ENCODE data around the gene DAPK2. TPM values are rescaled to one million over a fixed set of nuclear protein-coding genes. Genes with fewer than 3 reads are reported as not detected.

The DAPK2 gene
- total RNA-seq, 2 experiments from 2014 or later = 1.0 to 1.3 TPM

DNA sequence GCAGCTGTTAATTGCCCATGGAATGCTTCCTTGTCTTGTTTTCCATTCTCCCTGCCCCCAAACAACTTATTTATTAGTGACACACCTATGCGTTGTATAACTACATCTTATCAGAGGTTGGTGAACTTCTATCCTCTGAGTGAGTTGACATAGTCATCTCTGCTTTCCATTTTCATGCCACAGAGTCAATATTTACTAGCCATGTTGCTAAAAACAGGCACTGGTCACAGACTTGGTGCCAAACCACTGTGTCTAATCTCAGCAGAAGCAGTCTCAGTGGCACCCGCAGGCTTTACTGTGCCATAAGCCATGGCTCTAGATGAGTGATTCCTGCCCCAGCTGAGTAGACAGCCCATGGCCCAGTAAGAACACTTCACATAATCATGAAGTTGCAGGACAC, 26.5 kb downstream of the DAPK2 start:
- intact Hi-C loops (cut with DNase I, micrococcal nuclease) = no loop called here
- H3K9me3 Mint-ChIP-seq (ENCODE audit: low read depth) = no peaks in the 10 kb centered on the region
- no peaks in the 10 kb centered on the region for H3K36me3 Mint-ChIP-seq (ENCODE audit: low read depth)
- H3K27me3 Mint-ChIP-seq = no peaks in the 10 kb centered on the region
- H3K27ac Mint-ChIP-seq = no peak overlapping the region
- POLR2A ChIA-PET = no interaction called here
- no peak for ATAC-seq
- H3K4me1 Mint-ChIP-seq = no peaks in the 10 kb centered on the region
- CTCF ChIA-PET = interaction anchor here (0.6 to 1.2 kb wide), 2 partner anchors 15 to 120 kb away, joined by 3 read pairs; no protein-coding TSS in a partner anchor
- H3K4me3 Mint-ChIP-seq = no peak overlapping the region
- DNase-seq = no peak

DNA sequence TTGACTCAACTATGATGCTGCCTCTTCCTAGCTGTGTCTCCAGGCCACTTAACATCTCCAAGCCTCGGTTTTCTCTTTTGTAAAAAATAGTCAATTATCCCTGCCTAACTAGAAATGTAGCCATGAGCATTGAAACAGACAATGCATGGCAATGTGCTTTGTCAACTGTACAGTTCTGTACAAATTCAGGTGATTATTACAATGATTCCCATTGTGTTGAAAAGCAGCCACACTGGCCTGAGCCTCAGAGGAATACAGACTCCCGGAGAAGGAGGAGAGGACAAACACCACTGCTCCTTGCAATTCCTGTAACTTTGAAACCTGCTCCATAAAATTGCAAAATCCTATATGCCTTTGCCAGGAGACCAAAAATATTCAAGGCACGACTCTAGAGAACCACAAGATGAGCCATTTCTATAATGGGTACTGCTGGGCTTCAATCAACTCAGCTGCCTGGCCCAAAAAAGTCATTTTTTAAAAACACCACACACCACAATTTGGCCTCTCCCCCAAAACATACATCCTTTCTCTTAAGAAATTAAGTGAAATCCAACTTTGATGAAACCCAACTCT, 28.6 kb downstream of the DAPK2 start:
- H3K27ac Mint-ChIP-seq = no peak overlapping the region
- ChIA-PET POLR2A (no interaction called here), CTCF (no interaction called here)
- H3K9me3 Mint-ChIP-seq (ENCODE audit: low read depth) = no peaks in the 10 kb centered on the region
- peaks cover 14% of the 10 kb centered on the region for H3K4me1 Mint-ChIP-seq
- DNase-seq (no peak), ATAC-seq (no peak)
- no peak overlapping the region for H3K4me3 Mint-ChIP-seq
- no peaks in the 10 kb centered on the region for H3K36me3 Mint-ChIP-seq (ENCODE audit: low read depth)
- intact Hi-C loops (cut with DNase I, micrococcal nuclease) = no loop called here
- H3K27me3 Mint-ChIP-seq = no peaks in the 10 kb centered on the region

DNA sequence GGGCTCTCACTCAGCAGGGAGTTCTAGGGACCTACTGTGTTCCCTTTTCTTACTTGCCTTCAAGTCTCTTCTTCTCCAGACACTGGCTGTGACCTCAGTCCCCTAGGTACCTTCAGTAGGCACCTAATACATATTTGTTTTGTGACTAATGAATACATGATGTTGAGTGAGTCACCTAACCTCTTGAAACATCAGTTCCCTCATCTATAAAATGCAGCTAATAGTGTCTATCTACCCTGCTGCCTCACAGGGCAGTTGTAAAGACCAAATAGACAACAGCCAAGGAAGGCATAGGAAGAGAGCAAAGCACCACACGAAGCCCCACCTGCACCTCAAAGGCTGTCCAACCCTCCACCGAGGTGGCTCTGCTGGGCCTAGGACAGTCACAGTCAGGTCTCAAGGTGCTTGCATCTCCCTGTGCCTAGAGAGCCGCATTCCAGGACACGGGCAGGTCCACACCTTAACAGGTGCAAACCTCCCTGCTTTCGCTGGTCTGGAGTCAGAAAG, 29.1 kb downstream of the DAPK2 start:
- Mint-ChIP-seq H3K27ac (no peak overlapping the region), H3K4me1 (peaks cover 14% of the 10 kb centered on the region), H3K4me3 (no peak overlapping the region), H3K27me3 (no peaks in the 10 kb centered on the region), H3K9me3 (ENCODE audit: low read depth) (no peaks in the 10 kb centered on the region), H3K36me3 (ENCODE audit: low read depth) (no peaks in the 10 kb centered on the region)
- DNase-seq (no peak), ATAC-seq (no peak)
- CTCF ChIA-PET = no interaction called here
- POLR2A ChIA-PET = no interaction called here
- intact Hi-C loops (cut with DNase I, micrococcal nuclease) = no loop called here

- ATAC-seq = no peak
- CTCF ChIA-PET = no interaction called here
- Mint-ChIP-seq H3K9me3 (ENCODE audit: low read depth) (no peaks in the 10 kb centered on the region), H3K27me3 (no peaks in the 10 kb centered on the region), H3K4me1 (peaks cover 18% of the 10 kb centered on the region), H3K36me3 (ENCODE audit: low read depth) (no peaks in the 10 kb centered on the region), H3K27ac (no peak overlapping the region), H3K4me3 (no peak overlapping the region)
- POLR2A ChIA-PET = no interaction called here
- intact Hi-C loops (cut with DNase I, micrococcal nuclease) = no loop called here
- no peak for DNase-seq
These were observed 30.0 kb downstream of the DAPK2 start for GRCh38 chr15:64016257-64016656.

DNA sequence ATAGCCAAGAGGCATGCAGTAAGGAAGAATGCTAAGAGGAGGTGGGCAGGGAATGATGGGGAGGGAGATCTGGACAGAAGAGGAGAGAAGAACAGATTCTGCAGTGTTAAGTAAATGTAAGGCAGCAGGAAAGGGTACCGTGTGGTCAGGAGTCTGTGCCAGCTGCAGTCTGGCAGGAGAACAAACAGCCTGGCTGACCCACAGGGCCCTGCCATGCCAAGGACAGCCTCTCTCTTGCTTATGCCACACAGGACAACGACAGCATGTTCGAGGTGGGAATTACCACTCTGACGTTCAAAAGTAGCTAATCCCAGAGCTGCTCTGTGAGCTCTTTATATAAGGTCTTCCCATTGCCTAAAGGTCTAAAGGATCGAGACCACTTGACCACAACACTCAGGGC, 31.3 kb downstream of the DAPK2 start:
- Mint-ChIP-seq H3K27me3 (no peaks in the 10 kb centered on the region), H3K27ac (no peak overlapping the region), H3K9me3 (ENCODE audit: low read depth) (no peaks in the 10 kb centered on the region), H3K4me3 (no peak overlapping the region), H3K36me3 (ENCODE audit: low read depth) (no peaks in the 10 kb centered on the region), H3K4me1 (peaks cover 31% of the 10 kb centered on the region)
- DNase-seq (no peak), ATAC-seq (no peak)
- ChIA-PET POLR2A (no interaction called here), CTCF (interaction anchor here (0.6 to 1.2 kb wide), 2 partner anchors 9 to 69 kb away, joined by 3 read pairs; no protein-coding TSS in a partner anchor)
- intact Hi-C loops (cut with DNase I, micrococcal nuclease) = loop anchor here (5.0 kb wide), 4 partner anchors 32 to 538 kb away; partner anchors contain the start of gene DAPK2 (in 1 of the 2)

DNA sequence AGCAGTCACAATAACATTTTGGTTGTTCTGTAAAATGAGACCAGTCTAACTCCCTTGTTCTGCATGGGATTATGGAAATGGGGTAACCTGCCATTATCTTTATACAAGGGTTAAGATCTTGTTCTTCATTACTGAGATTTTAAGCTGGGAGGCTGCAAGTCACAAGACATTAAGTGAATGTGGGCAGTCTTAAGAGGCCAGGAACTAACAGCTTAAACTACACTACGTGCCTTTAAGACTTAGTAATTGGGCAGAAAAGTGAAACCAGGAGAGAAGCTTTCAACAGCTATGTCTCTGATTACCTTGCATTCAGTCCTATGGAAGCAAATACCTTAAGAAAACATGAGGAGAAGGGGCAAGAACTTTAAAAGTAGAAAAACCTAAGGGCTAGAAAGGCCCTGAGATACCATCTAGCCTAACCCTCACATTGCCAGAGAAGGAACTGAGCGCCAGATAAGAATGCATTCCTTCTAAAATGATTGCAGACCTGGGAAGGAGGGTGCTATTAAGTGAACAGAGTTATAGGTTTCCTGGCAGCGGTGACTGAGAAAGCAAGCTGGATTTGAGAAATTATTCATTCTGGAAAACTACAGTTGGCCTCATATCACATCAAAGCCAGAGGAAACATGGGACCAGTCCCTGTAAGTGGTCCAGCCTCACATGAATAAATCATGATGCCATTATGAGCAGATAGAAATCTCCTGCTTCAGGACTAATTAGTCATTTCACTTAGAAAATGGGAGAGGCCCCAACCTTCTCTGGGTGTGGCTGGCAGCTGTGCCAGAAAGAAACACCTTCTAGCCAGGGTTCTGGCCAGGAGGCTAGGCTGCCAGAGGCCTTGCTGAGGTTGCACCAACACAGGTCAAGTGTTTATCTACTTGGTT, 32.9 kb downstream of the DAPK2 start:
- DNase-seq (peak; percentile 49), ATAC-seq (peak; percentile 14)
- Mint-ChIP-seq H3K36me3 (ENCODE audit: low read depth) (no peaks in the 10 kb centered on the region), H3K27ac (no peak overlapping the region), H3K4me1 (peaks cover 45% of the 10 kb centered on the region), H3K9me3 (ENCODE audit: low read depth) (no peaks in the 10 kb centered on the region), H3K4me3 (no peak overlapping the region), H3K27me3 (no peaks in the 10 kb centered on the region)
- POLR2A ChIA-PET = no interaction called here
- CTCF ChIA-PET = interaction anchor here (0.9 to 1.2 kb wide), 2 partner anchors 8 to 68 kb away, joined by 3 to 4 read pairs; no protein-coding TSS in a partner anchor
- intact Hi-C loops (cut with DNase I, micrococcal nuclease) = loop anchor here (5.0 kb wide), 4 partner anchors 34 to 536 kb away; partner anchors contain the start of gene DAPK2 (in 1 of the 2)

- H3K4me3 Mint-ChIP-seq = no peak overlapping the region
- no peak for ATAC-seq
- CTCF ChIA-PET = interaction anchor here (0.7 to 1.9 kb wide), 5 partner anchors 35 to 259 kb away, joined by 3 to 7 read pairs (median 3); no protein-coding TSS in a partner anchor
- H3K36me3 Mint-ChIP-seq (ENCODE audit: low read depth) = no peaks in the 10 kb centered on the region
- POLR2A ChIA-PET = no interaction called here
- no peak for DNase-seq
- peak overlapping the region; percentile 17 for H3K27ac Mint-ChIP-seq
- H3K4me1 Mint-ChIP-seq = peaks cover 45% of the 10 kb centered on the region
- H3K9me3 Mint-ChIP-seq (ENCODE audit: low read depth) = no peaks in the 10 kb centered on the region
- no peaks in the 10 kb centered on the region for H3K27me3 Mint-ChIP-seq
- intact Hi-C loops (cut with DNase I, micrococcal nuclease) = loop anchor here (2.0 to 5.0 kb wide), 5 partner anchors 36 to 637 kb away; partner anchors contain the start of gene DAPK2 (in 1 of the 2)
These were observed 34.5 kb downstream of the DAPK2 start for GRCh38 chr15:64011736-64012135.

DNA sequence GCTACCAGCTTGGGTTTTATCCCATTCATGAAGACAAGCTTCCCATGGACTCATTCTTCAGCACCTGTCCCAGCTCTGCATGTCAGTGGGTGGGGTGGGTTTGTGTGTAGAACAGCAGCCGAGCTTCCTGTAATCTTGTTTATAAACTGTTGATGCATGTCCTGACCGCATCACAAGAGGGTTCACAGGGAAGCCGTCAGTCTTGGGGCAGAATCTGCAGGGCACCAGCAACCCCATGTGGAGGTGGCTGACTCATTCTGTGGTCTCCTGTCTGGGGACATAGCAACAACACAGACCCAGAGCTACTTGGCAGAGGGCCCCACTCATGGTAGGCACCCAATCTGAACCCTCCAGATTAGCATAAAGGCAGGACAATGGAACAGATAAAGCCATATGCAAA, 35.6 kb downstream of the DAPK2 start:
- ATAC-seq (peak; percentile 78), DNase-seq (peak; percentile 90)
- Mint-ChIP-seq H3K9me3 (ENCODE audit: low read depth) (no peaks in the 10 kb centered on the region), H3K36me3 (ENCODE audit: low read depth) (no peaks in the 10 kb centered on the region), H3K4me1 (peaks cover 45% of the 10 kb centered on the region), H3K27me3 (no peaks in the 10 kb centered on the region), H3K4me3 (peak overlapping the region; percentile 31), H3K27ac (peak overlapping the region; percentile 87)
- POLR2A ChIA-PET = interaction anchor here (0.5 to 2.3 kb wide), 2 partner anchors 40 to 492 kb away, joined by 3 to 11 read pairs; no protein-coding TSS in a partner anchor
- intact Hi-C loops (cut with DNase I, micrococcal nuclease) = loop anchor here (1.0 to 5.0 kb wide), 8 partner anchors 37 to 636 kb away; partner anchors contain the start of genes DAPK2 (in 1 of the 2) and SNX1 (in 1 of the 2)
- CTCF ChIA-PET = interaction anchor here (0.6 to 1.9 kb wide), 9 partner anchors 10 to 639 kb away, joined by 3 to 7 read pairs (median 3); partner anchors contain the start of gene DAPK2

- Mint-ChIP-seq H3K4me1 (peaks cover 45% of the 10 kb centered on the region), H3K27me3 (no peaks in the 10 kb centered on the region), H3K4me3 (no peak overlapping the region), H3K36me3 (ENCODE audit: low read depth) (no peaks in the 10 kb centered on the region), H3K9me3 (ENCODE audit: low read depth) (no peaks in the 10 kb centered on the region), H3K27ac (peak overlapping the region; percentile 87)
- ChIA-PET CTCF (interaction anchor here (0.7 to 1.9 kb wide), 9 partner anchors 9 to 222 kb away, joined by 3 to 7 read pairs (median 3); partner anchors contain the start of genes CIAO2A and DAPK2), POLR2A (interaction anchor here (0.9 to 2.3 kb wide), 4 partner anchors 25 to 84 kb away, joined by 3 to 11 read pairs (median 6); partner anchors contain the start of gene CIAO2A)
- ATAC-seq (peak; percentile 81), DNase-seq (peak; percentile 77)
- intact Hi-C loops (cut with DNase I, micrococcal nuclease) = loop anchor here (1.0 to 5.0 kb wide), 9 partner anchors 37 to 635 kb away; partner anchors contain the start of genes DAPK2 (in 1 of the 2) and SNX1 (in 1 of the 2)
These were observed 36.5 kb downstream of the DAPK2 start for GRCh38 chr15:64009798-64010261.

GRCh38 chr15:64009241-64009640, 37.0 kb downstream of the DAPK2 start:
- peaks cover 45% of the 10 kb centered on the region for H3K4me1 Mint-ChIP-seq
- DNase-seq (peak; percentile 35), ATAC-seq (peak; percentile 11)
- ChIA-PET POLR2A (interaction anchor here (0.9 to 2.3 kb wide), 4 partner anchors 24 to 85 kb away, joined by 3 to 11 read pairs (median 6); partner anchors contain the start of gene CIAO2A), CTCF (interaction anchor here (0.7 to 1.4 kb wide), 9 partner anchors 12 to 222 kb away, joined by 3 to 6 read pairs (median 3); partner anchors contain the start of genes CIAO2A and DAPK2)
- H3K36me3 Mint-ChIP-seq (ENCODE audit: low read depth) = no peaks in the 10 kb centered on the region
- peak overlapping the region; percentile 75 for H3K27ac Mint-ChIP-seq
- no peaks in the 10 kb centered on the region for H3K27me3 Mint-ChIP-seq
- no peaks in the 10 kb centered on the region for H3K9me3 Mint-ChIP-seq (ENCODE audit: low read depth)
- no peak overlapping the region for H3K4me3 Mint-ChIP-seq
- intact Hi-C loops (cut with DNase I, micrococcal nuclease) = loop anchor here in 1 of 2 experiments (2.0 kb wide), 1 partner anchor 38 kb away; no protein-coding TSS in a partner anchor
